AG08395 (cell line): ENCODE data around the gene CAB39.

Experiments
- DNase-seq: peaks from one replicate; pipeline ENCODE4 v3.0.0; 2012; ENCODE audit warnings: mixed read lengths, low spot score

Gene CAB39

GRCh38 chr2:230863442-230864121, 150.9 kb downstream of the CAB39 start:
- no peak for DNase-seq

GRCh38 chr2:230864122-230864604, 151.5 kb downstream of the CAB39 start:
- DNase-seq, result no peak

- peak; percentile 93 for DNase-seq
These were observed 152.1 kb downstream of the CAB39 start, which contains the start of gene ITM2C for GRCh38 chr2:230864605-230865306. TSS of gene ITM2C (plus strand) at chr2:230864942. CDS start at chr2:230865026, 84 bp downstream.

- DNase-seq, result no peak
These were observed 152.7 kb downstream of the CAB39 start for GRCh38 chr2:230865307-230865765.

- peak; percentile 41 for DNase-seq
These were observed 153.4 kb downstream of the CAB39 start for GRCh38 chr2:230865766-230866755.

GRCh38 chr2:230866756-230867523, 154.3 kb downstream of the CAB39 start:
- DNase-seq, result peak; percentile 35

GRCh38 chr2:230868161-230868946, 155.7 kb downstream of the CAB39 start:
- no peak for DNase-seq

GRCh38 chr2:230868947-230869913, 156.6 kb downstream of the CAB39 start:
- DNase-seq, result no peak

- DNase-seq, result no peak
These were observed 157.4 kb downstream of the CAB39 start for GRCh38 chr2:230869914-230870543.
